ENCODE results near the gene PTGDS.

DNA sequence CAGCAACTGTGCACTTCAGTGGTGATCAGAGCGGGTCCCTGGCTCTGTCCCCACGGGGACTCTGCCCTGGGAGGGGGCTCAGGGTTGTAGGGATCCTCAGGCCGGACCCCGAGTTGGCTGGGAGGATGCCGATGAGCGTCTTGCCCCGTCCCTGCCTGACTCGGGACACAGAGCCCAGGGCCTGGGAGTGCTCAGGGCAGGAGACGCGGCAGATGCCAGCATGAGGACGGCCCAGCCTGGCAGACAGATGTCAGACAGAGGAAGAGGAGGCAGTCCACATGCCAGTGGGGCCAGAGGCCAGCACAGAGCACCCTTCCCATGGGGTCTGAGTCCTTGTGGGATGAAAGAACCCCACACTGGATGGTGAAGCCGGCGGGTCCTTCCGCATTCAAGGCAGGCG lies 14.0 kb upstream of the PTGDS start:
- TF ChIP-seq EP300 (IDR thresholded peaks at IDR 0.05) (no peak), POLR2A (IDR thresholded peaks at IDR 0.05) (no peak)
- TF ChIP-seq, protein P1, sequence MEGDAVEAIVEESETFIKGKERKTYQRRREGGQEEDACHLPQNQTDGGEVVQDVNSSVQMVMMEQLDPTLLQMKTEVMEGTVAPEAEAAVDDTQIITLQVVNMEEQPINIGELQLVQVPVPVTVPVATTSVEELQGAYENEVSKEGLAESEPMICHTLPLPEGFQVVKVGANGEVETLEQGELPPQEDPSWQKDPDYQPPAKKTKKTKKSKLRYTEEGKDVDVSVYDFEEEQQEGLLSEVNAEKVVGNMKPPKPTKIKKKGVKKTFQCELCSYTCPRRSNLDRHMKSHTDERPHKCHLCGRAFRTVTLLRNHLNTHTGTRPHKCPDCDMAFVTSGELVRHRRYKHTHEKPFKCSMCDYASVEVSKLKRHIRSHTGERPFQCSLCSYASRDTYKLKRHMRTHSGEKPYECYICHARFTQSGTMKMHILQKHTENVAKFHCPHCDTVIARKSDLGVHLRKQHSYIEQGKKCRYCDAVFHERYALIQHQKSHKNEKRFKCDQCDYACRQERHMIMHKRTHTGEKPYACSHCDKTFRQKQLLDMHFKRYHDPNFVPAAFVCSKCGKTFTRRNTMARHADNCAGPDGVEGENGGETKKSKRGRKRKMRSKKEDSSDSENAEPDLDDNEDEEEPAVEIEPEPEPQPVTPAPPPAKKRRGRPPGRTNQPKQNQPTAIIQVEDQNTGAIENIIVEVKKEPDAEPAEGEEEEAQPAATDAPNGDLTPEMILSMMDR (IDR thresholded peaks at IDR 0.05): no peak
